GM21786 (cell line): ENCODE measurements around the gene PKD2L1.
"Not testable (repeated sequence)": the region's sequence is repeated elsewhere in the genome, so short reads cannot be mapped to it uniquely, and the experiment has no call there.

ENCODE experiments used
- ATAC-seq: cut with Tn5 transposase; IDR thresholded peaks from one replicate; pipeline ENCODE4 v1.9.1; 2021; ENCODE audit not compliant: unreplicated experiment

PKD2L1 gene

GRCh38 chr10:100330079-100330478 lies at the start of gene PKD2L1:
Gene PKD2L1, minus strand, starts transcription at chr10:100330228. Its CDS starts 125 bp downstream, at chr10:100330103.
- ATAC-seq: no peak

GRCh38 chr10:100377830-100378229 lies 47.8 kb upstream of the PKD2L1 start:
- no peak for ATAC-seq

- not testable (repeated sequence) for ATAC-seq
Measured at GRCh38 chr10:100376656-100377055, 46.6 kb upstream of the PKD2L1 start.

GRCh38 chr10:100374677-100375353 lies 44.8 kb upstream of the PKD2L1 start:
- not testable (repeated sequence) for ATAC-seq

- ATAC-seq: no peak
Measured at GRCh38 chr10:100374200-100374655, 44.2 kb upstream of the PKD2L1 start.

GRCh38 chr10:100373298-100374199 lies 43.5 kb upstream of the PKD2L1 start:
- ATAC-seq: peak; percentile 87

- peak; percentile 1 for ATAC-seq
Measured at GRCh38 chr10:100372415-100373297, 42.6 kb upstream of the PKD2L1 start.

- ATAC-seq: no peak
Measured at GRCh38 chr10:100371482-100372027, 41.5 kb upstream of the PKD2L1 start.

- ATAC-seq: peak; percentile 22
Measured at GRCh38 chr10:100370714-100371481, 40.9 kb upstream of the PKD2L1 start.

- ATAC-seq: no peak
Measured at GRCh38 chr10:100368721-100369120, 38.7 kb upstream of the PKD2L1 start.

GRCh38 chr10:100364735-100365391 lies 34.8 kb upstream of the PKD2L1 start:
- no peak for ATAC-seq

- no peak for ATAC-seq
Measured at GRCh38 chr10:100364175-100364574, 34.1 kb upstream of the PKD2L1 start.

- no peak for ATAC-seq
Measured at GRCh38 chr10:100362570-100363496, 32.8 kb upstream of the PKD2L1 start.

GRCh38 chr10:100360234-100360633 lies 30.2 kb upstream of the PKD2L1 start:
- ATAC-seq: no peak

- no peak for ATAC-seq
Measured at GRCh38 chr10:100359529-100360150, 29.6 kb upstream of the PKD2L1 start.

- ATAC-seq: no peak
Measured at GRCh38 chr10:100359030-100359432, 29.0 kb upstream of the PKD2L1 start.

- ATAC-seq: no peak
Measured at GRCh38 chr10:100357059-100357858, 27.2 kb upstream of the PKD2L1 start.
